Thymus (tissue), 11 donors: ENCODE data around the gene B4GALT6. TPM values are rescaled to one million over a fixed set of nuclear protein-coding genes. Genes with fewer than 3 reads are reported as not detected.

Experiments
- DNase-seq, 9 donors: peaks; one replicate each; pipeline ENCODE4 v3.0.0-alpha.2; 2013; ENCODE audit warnings: low spot score in 9 of 9, low read depth in 6 of 9, missing footprints in 1 of 9
- H3K27ac ChIP-seq, 2 donors: one replicate each; pipeline ENCODE4 v1.5.1; 2013; ENCODE audit warnings: control low read depth in 1 of 2, low read depth in 1 of 2, low read length in 1 of 2, mild to moderate bottlenecking in 1 of 2, moderate library complexity in 1 of 2
- H3K27me3 ChIP-seq, 2 donors: one replicate each; pipeline ENCODE4 v1.5.1; 2013; ENCODE audit warnings: low read length in 1 of 2; ENCODE audit not compliant: control insufficient read depth in 2 of 2, insufficient read depth in 1 of 2
- H3K36me3 ChIP-seq, 2 donors: one replicate each; pipeline ENCODE4 v1.5.1; 2013; ENCODE audit warnings: low read length in 1 of 2, mild to moderate bottlenecking in 1 of 2, moderate library complexity in 1 of 2; ENCODE audit not compliant: control insufficient read depth in 2 of 2, insufficient read depth in 2 of 2
- H3K4me1 ChIP-seq, 2 donors: one replicate each; pipeline ENCODE4 v1.5.1; 2013; ENCODE audit warnings: low read length in 2 of 2; ENCODE audit not compliant: control insufficient read depth in 2 of 2, insufficient read depth in 2 of 2
- H3K4me3 ChIP-seq, 2 donors: one replicate each; pipeline ENCODE4 v1.5.1; 2013; ENCODE audit warnings: low read length in 2 of 2, control low read depth in 1 of 2, mild to moderate bottlenecking in 1 of 2
- H3K9me3 ChIP-seq, 2 donors: one replicate each; pipeline ENCODE4 v1.5.1; 2013; ENCODE audit warnings: low read length in 1 of 2, mild to moderate bottlenecking in 1 of 2; ENCODE audit not compliant: control insufficient read depth in 2 of 2, insufficient read depth in 1 of 2
- WGBS: extraction: QIAGEN DNeasy Blood & Tissue Kit; methylation state at CpG from one replicate; pipeline ENCODE4 v1.1.7; 2013; 5-methylcytosine and 5-hydroxymethylcytosine counted together
- polyA plus RNA-seq: library from polyadenylated mRNA; stranded (reverse); fragments of 200-250 nt; gene quantifications from one replicate; pipeline ENCODE4 v1.2.3, GENCODE V29; 2013
- total RNA-seq: library from RNA; stranded (reverse); fragments of 120-200 nt; gene quantifications from one replicate; pipeline ENCODE4 v1.2.4, GENCODE V29; 2013
- donor health status: healthy.

Gene B4GALT6
- total and polyA plus RNA-seq, 2 donors: 6.6 to 9.5 TPM

GRCh38 chr18:31616586-31616985 is 67.8 kb downstream of the B4GALT6 start:
- 97% methylated on average over 4 of the region's 4 CpGs for WGBS
- DNase-seq: no peak
- H3K9me3 ChIP-seq: no peaks in the 10 kb centered on the region

GRCh38 chr18:31614044-31614443 is 70.3 kb downstream of the B4GALT6 start:
- WGBS: 96% methylated on average over 2 of the region's 2 CpGs
- Histone ChIP-seq H3K4me1 (no peaks in the 10 kb centered on the region), H3K36me3 (no peaks in the 10 kb centered on the region)

More at GRCh38 chr18:31616586-31616985, 67.8 kb downstream of the B4GALT6 start:
- Histone ChIP-seq H3K36me3 (no peaks in the 10 kb centered on the region), H3K4me1 (no peaks in the 10 kb centered on the region), H3K4me3 (no peak overlapping the region), H3K27me3 (no peaks in the 10 kb centered on the region), H3K27ac (no peak overlapping the region)

GRCh38 chr18:31612124-31612523 is 72.3 kb downstream of the B4GALT6 start:
- Histone ChIP-seq H3K4me1 (no peaks in the 10 kb centered on the region), H3K4me3 (no peak overlapping the region), H3K27ac (no peak overlapping the region), H3K9me3 (no peaks in the 10 kb centered on the region), H3K27me3 (no peaks in the 10 kb centered on the region), H3K36me3 (no peaks in the 10 kb centered on the region)
- no peak for DNase-seq
- WGBS: 93% methylated on average over 6 of the region's 6 CpGs

More at GRCh38 chr18:31614044-31614443, 70.3 kb downstream of the B4GALT6 start:
- Histone ChIP-seq H3K4me3 (no peak overlapping the region), H3K27me3 (no peaks in the 10 kb centered on the region), H3K9me3 (no peaks in the 10 kb centered on the region), H3K27ac (no peak overlapping the region)
- DNase-seq: no peak

- WGBS: 97% methylated on average over 5 of the region's 5 CpGs
- no peak for DNase-seq
- Histone ChIP-seq H3K9me3 (no peaks in the 10 kb centered on the region), H3K36me3 (no peaks in the 10 kb centered on the region), H3K27ac (no peak overlapping the region), H3K4me3 (no peak overlapping the region), H3K4me1 (no peaks in the 10 kb centered on the region), H3K27me3 (no peaks in the 10 kb centered on the region)
Measured at GRCh38 chr18:31611511-31611910, 72.9 kb downstream of the B4GALT6 start.

GRCh38 chr18:31610286-31611205 is 73.8 kb downstream of the B4GALT6 start:
- no peak overlapping the region for H3K4me3 ChIP-seq
- peak in 3 of 9 donors; percentile 6 to 30 (median 13) for DNase-seq
- WGBS: 84% methylated on average over 8 of the region's 8 CpGs
- no peaks in the 10 kb centered on the region for H3K27me3 ChIP-seq
- H3K9me3 ChIP-seq: no peaks in the 10 kb centered on the region
- H3K36me3 ChIP-seq: no peaks in the 10 kb centered on the region
- no peak overlapping the region for H3K27ac ChIP-seq
- H3K4me1 ChIP-seq: no peaks in the 10 kb centered on the region

GRCh38 chr18:31609886-31610285 is 74.5 kb downstream of the B4GALT6 start:
- 98% methylated on average over 2 of the region's 2 CpGs for WGBS
- H3K36me3 ChIP-seq: no peaks in the 10 kb centered on the region
- no peak overlapping the region for H3K27ac ChIP-seq
- DNase-seq: no peak
- no peaks in the 10 kb centered on the region for H3K9me3 ChIP-seq
- H3K4me1 ChIP-seq: no peaks in the 10 kb centered on the region
- no peak overlapping the region for H3K4me3 ChIP-seq
- H3K27me3 ChIP-seq: no peaks in the 10 kb centered on the region

GRCh38 chr18:31607384-31607783 is 77.0 kb downstream of the B4GALT6 start:
- 93% methylated on average over 5 of the region's 5 CpGs for WGBS
- H3K4me3 ChIP-seq: no peak overlapping the region
- H3K27me3 ChIP-seq: no peaks in the 10 kb centered on the region
- no peaks in the 10 kb centered on the region for H3K36me3 ChIP-seq
- no peaks in the 10 kb centered on the region for H3K9me3 ChIP-seq
- no peak for DNase-seq
- no peaks in the 10 kb centered on the region for H3K4me1 ChIP-seq
- no peak overlapping the region for H3K27ac ChIP-seq

GRCh38 chr18:31606265-31606664 is 78.1 kb downstream of the B4GALT6 start:
- no peaks in the 10 kb centered on the region for H3K9me3 ChIP-seq
- DNase-seq: no peak
- no peaks in the 10 kb centered on the region for H3K36me3 ChIP-seq
- no peaks in the 10 kb centered on the region for H3K27me3 ChIP-seq
- no peak overlapping the region for H3K27ac ChIP-seq
- no peak overlapping the region for H3K4me3 ChIP-seq
- no peaks in the 10 kb centered on the region for H3K4me1 ChIP-seq
- 98% methylated on average over 2 of the region's 2 CpGs for WGBS

GRCh38 chr18:31603315-31603714 is 81.1 kb downstream of the B4GALT6 start:
- no peak for DNase-seq
- Histone ChIP-seq H3K4me1 (no peaks in the 10 kb centered on the region), H3K4me3 (no peak overlapping the region), H3K9me3 (no peaks in the 10 kb centered on the region), H3K27ac (no peak overlapping the region), H3K27me3 (no peaks in the 10 kb centered on the region), H3K36me3 (no peaks in the 10 kb centered on the region)
